ENCODE measurements around the gene CIP2A. TPM values are rescaled to one million over a fixed set of nuclear protein-coding genes. Genes with fewer than 3 reads are reported as not detected.

The CIP2A gene
- total RNA-seq, 1 experiment from 2014 or later: 34.2 TPM

- H3K23me2 ChIP-seq (ENCODE audit: insufficient read length, low read depth, low read length, poor library complexity, severe bottlenecking): no peaks in the 10 kb centered on the region
- H3K27me3 ChIP-seq (ENCODE audit: insufficient read depth, low read length): no peaks in the 10 kb centered on the region
- Mint-ChIP-seq H3K4me3 (no peak overlapping the region), H3K36me3 (ENCODE audit: insufficient read depth in 1 of 3, low read depth in 3 of 3) (no peaks in the 10 kb centered on the region), H3K27ac (peak overlapping the region in 1 of 3 experiments; percentile 79; a peak in 1 of 7 replicates), H3K9me3 (no peaks in the 10 kb centered on the region), H3K4me1 (peaks cover 6 to 7% of the 10 kb centered on the region in 2 experiments; a peak in 3 of 4 replicates), H3K27me3 (ENCODE audit: low read depth) (no peaks in the 10 kb centered on the region)
- H3K23ac ChIP-seq (ENCODE audit: insufficient read length, low read depth, low read length): no peak overlapping the region
- H3K4me2 ChIP-seq (ENCODE audit: insufficient read depth, insufficient read length, low read length): no peak overlapping the region
- H3K18ac ChIP-seq (ENCODE audit: insufficient read length, low read depth, low read length): no peak overlapping the region
- H2AFZ ChIP-seq (ENCODE audit: low read length): no peak overlapping the region
- no peaks in the 10 kb centered on the region for H3K79me1 ChIP-seq (ENCODE audit: insufficient read depth, low read depth, low read length, poor library complexity, severe bottlenecking)
- no peaks in the 10 kb centered on the region for H3K79me2 ChIP-seq (ENCODE audit: insufficient read depth, low read length)
- no peak overlapping the region for H4K8ac ChIP-seq (replicated peaks; ENCODE audit: insufficient read length, low read depth, low read length)
- no peak overlapping the region for H3K56ac ChIP-seq (ENCODE audit: insufficient read length, low read depth, low read length)
- no peaks in the 10 kb centered on the region for H3K9me3 ChIP-seq (ENCODE audit: control insufficient read depth, low read depth, low read length)
- H3K27ac ChIP-seq (ENCODE audit: insufficient read length, low read depth, low read length): no peak overlapping the region
- no peak overlapping the region for H3K14ac ChIP-seq (ENCODE audit: insufficient read depth, low read length)
- H2BK5ac ChIP-seq (ENCODE audit: insufficient read length, low read length): no peak overlapping the region
- no peak for TF ChIP-seq CTCF (conservative IDR thresholded peaks at IDR 0.05)
- no peak overlapping the region for H4K5ac ChIP-seq (ENCODE audit: insufficient read length, low read depth, low read length)
- H4K91ac ChIP-seq (ENCODE audit: insufficient read length, low read depth, low read length): no peak overlapping the region
- H2BK12ac ChIP-seq (ENCODE audit: insufficient read length, low read depth, low read length): no peak overlapping the region
- no peak overlapping the region for H2BK15ac ChIP-seq (ENCODE audit: low read depth, low read length)
- no peak overlapping the region for H2AK5ac ChIP-seq (ENCODE audit: insufficient read length, low read length)
- H3T11ph ChIP-seq (ENCODE audit: low read length): no peak overlapping the region
- H2BK20ac ChIP-seq (ENCODE audit: low read depth, low read length, poor library complexity, severe bottlenecking): no peak overlapping the region
- no peak overlapping the region for H3K4ac ChIP-seq (ENCODE audit: low read depth, low read length)
- no peak overlapping the region for H2BK120ac ChIP-seq (ENCODE audit: low read depth, low read length, poor library complexity, severe bottlenecking)
- H3K9ac ChIP-seq (ENCODE audit: extremely low read depth, insufficient read length, low read length): no peak overlapping the region
- DNase-seq: no peak
- no peaks in the 10 kb centered on the region; the same call in 1 of the 2 replicates for H3K4me1 ChIP-seq (ENCODE audit: insufficient read depth, low read length)
- H4K20me1 ChIP-seq (ENCODE audit: control insufficient read depth, insufficient read depth, insufficient read length): no peaks in the 10 kb centered on the region
Observed at GRCh38 chr3:108507902-108508301, 81.3 kb downstream of the CIP2A start.
